Spleen (tissue), 13 donors: ENCODE results near the gene ZDHHC24. TPM values are rescaled to one million over a fixed set of nuclear protein-coding genes. Genes with fewer than 3 reads are reported as not detected.

Experiments used
- DNase-seq: peaks from one replicate; pipeline ENCODE4 v3.0.0-alpha.2; 2020
- H3K27ac ChIP-seq, 8 donors: fragments of 200-600 bp; sonication (generic) in 7 of 8; 1 replicate in 4 of 8; 2 replicates in 4 of 8; pipeline versions ENCODE4 v1.5.0 to v1.8.0; 2016 to 2021; ENCODE audit warnings: inconsistent platforms in 4 of 8, mild to moderate bottlenecking in 4 of 8, moderate library complexity in 1 of 8
- H3K27me3 ChIP-seq, 7 donors: fragments of 200-600 bp; sonication (generic) in 6 of 7; replicated peaks in 1 of 7; 1 replicate in 4 of 7; 2 replicates in 3 of 7; pipeline versions ENCODE4 v1.5.0 to v1.8.0; 2016 to 2021; ENCODE audit warnings: inconsistent platforms in 3 of 7, mild to moderate bottlenecking in 1 of 7
- H3K36me3 ChIP-seq, 6 donors: fragments of 200-600 bp; sonication (generic) in 5 of 6; 1 replicate in 4 of 6; 2 replicates in 2 of 6; pipeline versions ENCODE4 v1.5.0 to v1.8.0; 2016 to 2021; ENCODE audit warnings: inconsistent platforms in 2 of 6
- H3K4me1 ChIP-seq, 6 donors: fragments of 200-600 bp; sonication (generic) in 5 of 6; 1 replicate in 3 of 6; 2 replicates in 3 of 6; pipeline versions ENCODE4 v1.5.0 to v1.8.0; 2016 to 2021; ENCODE audit warnings: inconsistent platforms in 3 of 6
- H3K4me3 ChIP-seq, 8 donors: fragments of 200-600 bp; sonication (generic) in 7 of 8; 1 replicate in 4 of 8; 2 replicates in 4 of 8; pipeline versions ENCODE4 v1.5.0 to v1.8.0; 2016 to 2021; ENCODE audit warnings: inconsistent platforms in 4 of 8, mild to moderate bottlenecking in 4 of 8, moderate library complexity in 2 of 8
- H3K9me3 ChIP-seq, 8 donors: fragments of 200-600 bp; sonication (generic) in 7 of 8; 1 replicate in 4 of 8; 2 replicates in 4 of 8; pipeline versions ENCODE4 v1.5.0 to v1.8.0; 2016 to 2021; ENCODE audit warnings: inconsistent platforms in 4 of 8
- POLR2A ChIP-seq, 3 donors: fragments of 450-650 bp; IDR thresholded peaks; one replicate each; pipeline ENCODE4 v1.5.1; 2017; ENCODE audit warnings: antibody characterized with exemption in 3 of 3, mild to moderate bottlenecking in 1 of 3
- POLR2AphosphoS5 ChIP-seq, 3 donors: sonication (generic); formaldehyde crosslinking; IDR thresholded peaks; one replicate each; pipeline ENCODE4 v1.5.1; 2017; ENCODE audit warnings: antibody characterized with exemption in 3 of 3
- WGBS, 5 donors: extraction: QIAGEN DNeasy Blood & Tissue Kit in 3 of 5; methylation state at CpG; one replicate each; pipeline versions ENCODE4 v1.1.5 to v1.1.7; 2013 to 2018; 5-methylcytosine and 5-hydroxymethylcytosine counted together
- intact Hi-C: fragments of 100-400 bp; cut with DNase I; formaldehyde crosslinking; loops from one replicate; pipeline ENCODE4 v1.15.0; 2023; ENCODE audit warnings: low total_unique reads
- long read RNA-seq, 2 donors: transcript quantifications; one replicate each; lab custom pipeline, GENCODE V29; 2026
- polyA plus RNA-seq, 3 donors: library from polyadenylated mRNA; stranded (reverse); fragments of 200-250 nt; gene quantifications; one replicate each; pipeline ENCODE4 v1.2.1, GENCODE V29; 2013
- total RNA-seq, 7 donors: library from RNA; depleted of rRNA in 3 of 7; stranded (reverse); fragments of >200 nt in 3 of 7; fragmentation: NEBNext Ultra II Directional in 4 of 7; extraction: Animal tissue kit (Norgen Biotek cat#: 25700) in 4 of 7; gene quantifications; one replicate each; pipeline versions ENCODE4 v1.1.0 to v1.2.1, GENCODE V29; 2016 to 2021
- TF ChIP-seq, protein P1 (sequence below), 11 experiments: fragments of 200-600 bp in 7 of 11; fragments of 450-650 bp in 4 of 11; sonication (generic) in 4 of 11; IDR thresholded peaks in 8 of 11; conservative IDR thresholded peaks in 3 of 11; 1 replicate in 7 of 11; 2 replicates in 4 of 11; pipeline versions ENCODE4 v1.4.0 to v1.8.0; 2016 to 2021; ENCODE audit warnings: antibody characterized with exemption in 11 of 11, inconsistent platforms in 4 of 11, mild to moderate bottlenecking in 1 of 11
- donor health status: healthy with polysubstance abuse.
- donor health status: DM: no; HTN: no; CAD: no; lungs with moderate emphysema.
- donor health status: DM: no; HTN: no; CAD: no.
- donor health status: Bipolar disorder and iron deficiency.
- donor health status: healthy.
- donor health status: DM: no; HTN: no; CAD: no.
- donor health status: DM: yes; HTN: yes; CAD: no.

ZDHHC24 gene
- 10 to 100 TPM; 14.6 to 25.7 (median 23.9) TPM for total RNA-seq
- 10 to 100 TPM in 2 of 3 donors, 1 to 10 TPM in 1; 9.1 to 11.6 (median 10.8) TPM for polyA plus RNA-seq
- long read RNA-seq, donor 1, full-length matches to known transcripts, result 9 of 14 reads
- long read RNA-seq, donor 1, partial matches to known transcripts, result 5 of 14 reads
- long read RNA-seq, donor 1, other reads (novel, unspliced or antisense), result 0 of 14 reads
- long read RNA-seq, donor 2, full-length matches to known transcripts, result 7 of 7 reads
- long read RNA-seq, donor 2, partial matches to known transcripts, result 0 of 7 reads
- long read RNA-seq, donor 2, other reads (novel, unspliced or antisense), result 0 of 7 reads

DNA sequence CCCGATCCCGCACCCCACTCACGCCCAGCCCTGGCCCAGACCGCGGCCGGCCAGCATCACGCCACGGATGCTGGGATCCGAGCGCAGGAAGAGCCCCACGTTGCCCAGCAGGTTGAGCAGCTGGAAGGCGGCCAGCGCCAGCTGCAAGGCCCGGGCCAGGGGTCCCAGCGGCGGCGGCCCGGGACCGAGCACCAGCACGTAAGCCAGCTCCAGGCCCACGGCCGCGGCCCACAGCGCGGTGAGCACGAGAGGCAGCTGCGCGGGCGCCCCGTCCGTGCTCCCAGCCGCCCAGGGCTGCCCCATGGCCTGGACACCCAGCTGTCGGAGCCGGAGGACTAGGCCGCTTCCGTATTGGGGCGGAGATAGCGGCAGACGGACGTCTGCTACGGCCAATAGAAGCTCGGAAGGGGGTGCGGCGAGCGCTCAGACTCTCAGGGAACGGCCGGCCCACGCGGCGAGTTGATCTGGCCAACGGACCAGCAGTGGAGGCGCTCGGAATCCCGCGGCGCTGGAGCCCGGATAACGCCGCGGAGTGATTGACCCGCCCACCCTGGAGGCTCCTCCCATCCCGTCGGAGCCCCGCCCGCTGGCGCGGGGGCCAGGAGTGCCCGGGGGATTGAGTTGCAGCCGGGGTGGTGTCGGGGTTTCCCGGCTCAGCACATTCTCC is at the start of gene ZDHHC24:
Gene ZDHHC24 (minus strand): TSS at position 348 of the 667 bp plus-strand sequence. CDS start 45 bp downstream, at position 303.
- H3K4me1 ChIP-seq, result peaks cover 25 to 59% (median 44%) of the 10 kb centered on the region in 6 donors
- H3K27me3 ChIP-seq, result peaks cover 0 to 8% (median 0%) of the 10 kb centered on the region in 7 donors
- no peaks in the 10 kb centered on the region for H3K9me3 ChIP-seq
- intact Hi-C loops, result no loop called here
- WGBS, 5 donors, result 0 to 2% (median 0%) methylated on average over 40 to 71 of the region's 71 CpGs
- peak within 1 kb of the TSS; percentile 75 to 95 (median 87) for H3K4me3 ChIP-seq
- peak; percentile 98 for DNase-seq
- H3K27ac ChIP-seq, result peak within 1 kb of the TSS; percentile 74 to 92 (median 86)
- peaks cover 0 to 27% (median 20%) of the 10 kb centered on the region in 6 donors for H3K36me3 ChIP-seq
- TF ChIP-seq POLR2A (IDR thresholded peaks at IDR 0.05) (peak in 2 of 3 donors; percentile 12 to 78), POLR2AphosphoS5 (IDR thresholded peaks at IDR 0.05) (peak; percentile 92)
- TF ChIP-seq, protein P1, sequence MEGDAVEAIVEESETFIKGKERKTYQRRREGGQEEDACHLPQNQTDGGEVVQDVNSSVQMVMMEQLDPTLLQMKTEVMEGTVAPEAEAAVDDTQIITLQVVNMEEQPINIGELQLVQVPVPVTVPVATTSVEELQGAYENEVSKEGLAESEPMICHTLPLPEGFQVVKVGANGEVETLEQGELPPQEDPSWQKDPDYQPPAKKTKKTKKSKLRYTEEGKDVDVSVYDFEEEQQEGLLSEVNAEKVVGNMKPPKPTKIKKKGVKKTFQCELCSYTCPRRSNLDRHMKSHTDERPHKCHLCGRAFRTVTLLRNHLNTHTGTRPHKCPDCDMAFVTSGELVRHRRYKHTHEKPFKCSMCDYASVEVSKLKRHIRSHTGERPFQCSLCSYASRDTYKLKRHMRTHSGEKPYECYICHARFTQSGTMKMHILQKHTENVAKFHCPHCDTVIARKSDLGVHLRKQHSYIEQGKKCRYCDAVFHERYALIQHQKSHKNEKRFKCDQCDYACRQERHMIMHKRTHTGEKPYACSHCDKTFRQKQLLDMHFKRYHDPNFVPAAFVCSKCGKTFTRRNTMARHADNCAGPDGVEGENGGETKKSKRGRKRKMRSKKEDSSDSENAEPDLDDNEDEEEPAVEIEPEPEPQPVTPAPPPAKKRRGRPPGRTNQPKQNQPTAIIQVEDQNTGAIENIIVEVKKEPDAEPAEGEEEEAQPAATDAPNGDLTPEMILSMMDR (IDR thresholded peaks at IDR 0.05 in 8 of 11, conservative IDR thresholded peaks at IDR 0.05 in 3 of 11), result peak in 3 of 11 experiments; percentile 29 to 38 (median 29)

DNA sequence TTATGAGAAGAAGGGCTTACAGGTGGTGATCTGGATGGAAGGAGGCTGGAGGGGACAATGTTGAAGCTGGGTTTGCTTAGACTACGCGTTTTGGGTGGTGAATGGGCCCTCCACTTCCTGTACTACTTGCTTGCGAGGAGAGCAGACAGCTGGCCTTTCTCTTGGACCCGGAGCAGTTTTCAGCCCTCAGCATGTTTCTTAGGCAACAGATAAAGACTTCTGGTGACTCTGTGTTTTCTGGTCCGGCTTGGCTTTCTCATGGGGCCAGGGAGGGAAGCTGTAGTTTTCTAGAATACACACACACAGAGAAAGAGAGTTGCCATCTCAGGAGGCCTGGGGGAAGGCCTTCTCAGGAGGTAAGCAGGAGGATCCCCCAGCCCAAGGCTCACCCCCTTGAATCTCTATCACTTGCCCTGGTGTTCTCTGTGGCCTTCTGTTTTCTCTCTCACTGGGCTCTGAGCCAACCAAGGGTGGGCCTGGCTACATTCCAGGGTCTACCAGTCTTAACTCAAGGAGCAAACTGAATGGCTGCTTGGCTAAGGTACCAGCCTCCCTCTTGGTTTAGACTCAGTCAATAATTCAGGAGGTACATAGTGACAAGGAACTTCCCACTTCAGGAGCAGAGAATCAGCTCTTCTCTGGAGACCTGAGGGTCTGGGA is 49.5 kb upstream of the ZDHHC24 start:
- TF ChIP-seq, protein P1 (IDR thresholded peaks at IDR 0.05 in 8 of 11, conservative IDR thresholded peaks at IDR 0.05 in 3 of 11), result no peak
- TF ChIP-seq POLR2A (IDR thresholded peaks at IDR 0.05) (no peak), POLR2AphosphoS5 (IDR thresholded peaks at IDR 0.05) (no peak)
- H3K27me3 ChIP-seq, result no peaks in the 10 kb centered on the region
- no peaks in the 10 kb centered on the region for H3K9me3 ChIP-seq
- peak overlapping the region in 6 of 8 donors; percentile 5 to 81 (median 66) for H3K27ac ChIP-seq
- 23 to 77% (median 25%) methylated on average over 5 of the region's 5 CpGs for WGBS, 5 donors
- peak overlapping the region in 1 of 8 donors; percentile 14 for H3K4me3 ChIP-seq
- intact Hi-C loops, result no loop called here
- peaks cover 0 to 16% (median 6%) of the 10 kb centered on the region in 6 donors for H3K36me3 ChIP-seq
- H3K4me1 ChIP-seq, result peaks cover 22 to 61% (median 46%) of the 10 kb centered on the region in 6 donors
- no peak for DNase-seq

DNA sequence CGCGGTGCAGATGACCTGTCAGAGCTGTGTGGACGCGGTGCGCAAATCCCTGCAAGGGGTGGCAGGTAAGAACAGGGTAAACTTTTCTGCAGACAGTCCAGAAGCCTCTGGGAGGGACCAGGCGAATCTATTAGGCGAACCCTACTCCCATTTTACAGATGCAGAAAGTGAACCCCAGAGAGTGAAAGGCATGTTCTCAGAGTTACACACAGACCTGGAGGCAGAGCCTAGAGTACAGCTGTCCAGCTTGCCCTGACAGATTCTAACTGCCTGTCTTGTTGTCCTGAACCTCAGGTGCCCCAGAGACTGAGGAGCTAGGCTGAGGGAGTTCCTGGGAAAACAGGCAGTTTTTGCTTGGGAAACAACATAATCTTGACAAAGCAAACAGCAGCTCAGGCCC is 47.8 kb upstream of the ZDHHC24 start:
- WGBS, 5 donors, result 61 to 66% (median 63%) methylated on average over 7 of the region's 7 CpGs
- intact Hi-C loops, result no loop called here
- H3K9me3 ChIP-seq, result no peaks in the 10 kb centered on the region
- H3K4me1 ChIP-seq, result peaks cover 18 to 49% (median 40%) of the 10 kb centered on the region in 6 donors
- no peak for DNase-seq
- H3K27ac ChIP-seq, result peak overlapping the region in 7 of 8 donors; percentile 79 to 92 (median 88)
- TF ChIP-seq POLR2A (IDR thresholded peaks at IDR 0.05) (no peak), POLR2AphosphoS5 (IDR thresholded peaks at IDR 0.05) (no peak)
- TF ChIP-seq, protein P1 (IDR thresholded peaks at IDR 0.05 in 8 of 11, conservative IDR thresholded peaks at IDR 0.05 in 3 of 11), result no peak
- H3K36me3 ChIP-seq, result no peaks in the 10 kb centered on the region
- H3K27me3 ChIP-seq, result no peaks in the 10 kb centered on the region
- H3K4me3 ChIP-seq, result peak overlapping the region in 7 of 8 donors; percentile 55 to 87 (median 60)
